Measurements from ENCODE around the gene TRIM28. TPM values are rescaled to one million over a fixed set of nuclear protein-coding genes. Genes with fewer than 3 reads are reported as not detected.

The TRIM28 gene
- total and polyA plus RNA-seq, 4 experiments from 2014 or later = 19.4 to 348 (median 206) TPM

DNA sequence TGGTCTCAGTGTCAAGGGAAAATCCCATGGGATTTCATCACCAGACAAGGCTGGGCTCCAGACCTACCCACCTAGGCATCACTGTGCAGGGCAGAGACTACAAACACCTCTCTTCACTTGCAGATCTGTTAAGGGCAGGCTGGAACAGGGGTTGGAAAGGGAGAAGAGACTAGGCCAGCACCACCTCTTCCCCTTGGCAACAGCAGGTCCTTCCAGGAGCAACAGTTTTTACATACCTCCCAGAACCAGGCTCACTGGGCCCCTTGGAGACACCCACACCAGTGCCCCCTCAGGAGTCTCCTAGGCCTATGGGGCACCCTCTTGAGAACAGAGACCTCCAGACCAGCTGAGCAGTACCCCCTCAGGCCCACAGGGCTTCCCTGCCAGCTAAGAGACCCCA lies 17.1 kb downstream of the TRIM28 start:
- DNase-seq = no peak
- CTCF ChIA-PET (ENCODE audit: partially characterized antibody) = no interaction called here
- Mint-ChIP-seq H3K9me3 (peaks cover 0 to 2% (median 0%) of the 10 kb centered on the region in 8 donors), H3K4me1 (peaks cover 22 to 85% (median 51%) of the 10 kb centered on the region in 4 donors), H3K27ac (peak overlapping the region in 5 of 7 donors; percentile 43 to 99 (median 97)), H3K4me3 (peak overlapping the region in 7 of 8 donors; percentile 87 to 97 (median 91)), H3K27me3 (no peaks in the 10 kb centered on the region), H3K36me3 (peaks cover 6 to 20% of the 10 kb centered on the region in 2 donors)
- intact Hi-C loops (cut with micrococcal nuclease) = no loop called here
- Histone ChIP-seq H3K4me1 (ENCODE audit: insufficient read depth, low read length) (peaks cover 69% of the 10 kb centered on the region), H3K4me3 (ENCODE audit: low read length in 2 of 2) (no peak overlapping the region), H3K27me3 (ENCODE audit: insufficient read depth, low read length) (no peaks in the 10 kb centered on the region), H3K27ac (ENCODE audit: low read depth, low read length) (no peak overlapping the region), H3K36me3 (ENCODE audit: insufficient read depth, low read length) (peaks cover 8% of the 10 kb centered on the region), H3K9me3 (ENCODE audit: control insufficient read depth in 1 of 2, low read length in 2 of 2) (no peaks in the 10 kb centered on the region)
- POLR2A ChIA-PET (ENCODE audit: partially characterized antibody) = interaction anchor here (1.4 to 7.3 kb wide), 6 partner anchors 9 to 41 kb away, joined by 3 to 104 read pairs (median 24); partner anchors contain the start of genes MZF1, TRIM28 and ZBTB45

DNA sequence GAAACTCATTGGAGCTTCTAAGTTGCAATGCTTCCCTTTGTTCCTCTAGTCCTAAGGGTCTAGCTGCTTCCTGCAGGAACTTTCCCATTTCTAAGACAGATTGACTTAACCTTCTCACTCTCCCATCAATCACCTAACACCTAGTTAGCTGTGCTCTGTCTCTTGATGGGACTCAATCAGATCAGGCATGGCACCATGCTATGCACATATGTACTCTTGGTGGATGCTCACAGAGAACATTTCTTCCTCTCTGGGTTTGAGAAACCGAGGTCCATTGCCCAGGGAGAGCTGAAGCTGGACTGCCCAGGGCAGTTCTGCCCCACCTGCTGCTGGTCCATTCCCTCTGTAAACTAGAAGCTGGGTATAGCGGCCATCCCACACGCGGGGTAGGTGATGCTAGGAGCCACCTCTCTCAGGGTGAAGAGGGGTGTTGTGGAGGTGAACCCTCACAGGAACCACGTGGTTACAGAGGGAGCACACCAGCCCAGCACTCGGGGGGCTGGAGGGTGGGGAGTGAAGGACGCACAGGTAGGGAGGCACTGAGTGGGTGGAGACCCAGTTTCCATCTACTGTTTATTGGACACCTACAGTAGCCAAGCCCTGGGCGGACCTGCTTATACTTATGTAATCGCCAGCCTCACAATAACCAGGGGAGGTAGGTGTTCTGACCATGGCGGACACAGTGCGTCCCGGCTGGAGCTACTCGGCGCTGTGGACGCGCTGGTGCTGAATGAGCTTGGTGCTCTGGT lies 17.7 kb downstream of the TRIM28 start:
- H3K9me3 ChIP-seq (ENCODE audit: control insufficient read depth in 1 of 2, low read length in 2 of 2) = no peaks in the 10 kb centered on the region
- intact Hi-C loops (cut with micrococcal nuclease) = no loop called here
- CTCF ChIA-PET (ENCODE audit: partially characterized antibody) = interaction anchor here (1.3 to 3.1 kb wide), 2 partner anchors 20 to 42 kb away, joined by 4 to 12 read pairs; partner anchors contain the start of gene ZBTB45
- peaks cover 2% of the 10 kb centered on the region for H3K36me3 ChIP-seq (ENCODE audit: insufficient read depth, low read length)
- H3K9me3 Mint-ChIP-seq = peaks cover 0 to 2% (median 0%) of the 10 kb centered on the region in 8 donors
- no peaks in the 10 kb centered on the region for H3K27me3 Mint-ChIP-seq
- peaks cover 62% of the 10 kb centered on the region for H3K4me1 ChIP-seq (ENCODE audit: insufficient read depth, low read length)
- H3K27ac ChIP-seq (ENCODE audit: low read depth, low read length) = peak overlapping the region; percentile 46
- H3K27ac Mint-ChIP-seq = peak overlapping the region; percentile 43 to 97 (median 76)
- peaks cover under 1 to 15% of the 10 kb centered on the region in 2 donors for H3K36me3 Mint-ChIP-seq
- peak overlapping the region in 1 of 2 donors; percentile 55 for H3K4me3 ChIP-seq (ENCODE audit: low read length in 2 of 2)
- H3K27me3 ChIP-seq (ENCODE audit: insufficient read depth, low read length) = no peaks in the 10 kb centered on the region
- POLR2A ChIA-PET (ENCODE audit: partially characterized antibody) = interaction anchor here (0.6 to 7.3 kb wide), 9 partner anchors 10 to 816 kb away, joined by 3 to 104 read pairs (median 15); partner anchors contain the start of genes MZF1, TRIM28 and ZBTB45
- peaks cover 18 to 79% (median 47%) of the 10 kb centered on the region in 4 donors for H3K4me1 Mint-ChIP-seq
- peak in 1 of 5 donors; percentile 34 for DNase-seq
- peak overlapping the region; percentile 86 to 92 (median 89) for H3K4me3 Mint-ChIP-seq

DNA sequence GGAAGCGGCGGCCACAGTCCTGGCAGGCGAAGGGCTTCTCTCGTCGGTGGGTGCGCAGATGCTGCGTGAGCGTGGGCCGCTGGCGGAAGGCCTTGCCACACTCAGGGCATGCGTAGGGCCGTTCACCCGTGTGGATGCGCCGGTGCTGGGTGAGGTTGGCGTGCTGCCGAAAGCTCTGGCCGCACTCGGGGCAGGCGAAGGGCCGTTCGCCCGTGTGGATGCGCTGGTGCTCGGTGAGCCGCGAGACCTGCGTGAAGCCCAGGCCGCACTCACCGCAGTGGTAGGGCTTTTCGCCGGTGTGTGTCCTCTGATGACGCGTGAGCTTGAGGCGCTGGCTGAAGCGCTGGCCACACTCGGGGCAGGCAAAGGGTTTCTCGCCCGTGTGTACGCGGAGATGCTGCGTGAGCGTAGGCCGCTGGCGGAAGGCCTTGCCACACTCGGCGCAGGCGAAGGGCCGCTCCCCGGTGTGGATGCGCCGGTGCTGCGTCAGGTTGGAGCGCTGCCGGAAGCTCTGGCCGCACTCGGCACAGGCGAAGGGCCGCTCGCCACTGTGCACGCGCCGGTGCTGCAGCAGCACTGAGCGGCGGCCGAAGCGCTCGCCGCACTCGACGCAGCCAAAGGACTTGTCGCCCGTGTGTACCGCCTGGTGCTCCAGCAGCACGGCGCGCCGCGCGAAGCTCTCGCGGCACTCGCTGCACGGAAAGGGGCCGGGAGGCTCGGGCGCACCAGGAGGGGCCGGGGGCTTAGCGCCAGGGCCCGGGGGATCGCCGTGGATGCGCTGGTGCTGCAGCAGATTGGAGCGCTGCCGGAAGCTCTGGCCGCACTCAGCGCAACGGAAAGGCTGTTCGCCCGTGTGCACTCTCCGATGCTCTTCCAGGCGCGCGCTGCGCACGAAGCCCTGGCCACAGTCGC lies 18.5 kb downstream of the TRIM28 start:
- DNase-seq = peak; percentile 35 to 39 (median 37)
- H3K9me3 ChIP-seq (ENCODE audit: control insufficient read depth in 1 of 2, low read length in 2 of 2) = no peaks in the 10 kb centered on the region
- peak overlapping the region; percentile 13 to 97 (median 84) for H3K27ac Mint-ChIP-seq
- intact Hi-C loops (cut with micrococcal nuclease) = no loop called here
- ChIA-PET CTCF (ENCODE audit: partially characterized antibody) (interaction anchor here (1.3 to 3.1 kb wide), 2 partner anchors 19 to 43 kb away, joined by 4 to 12 read pairs; partner anchors contain the start of gene ZBTB45), POLR2A (ENCODE audit: partially characterized antibody) (interaction anchor here (0.6 to 7.3 kb wide), 13 partner anchors 8 to 816 kb away, joined by 3 to 104 read pairs (median 3); partner anchors contain the start of genes CHMP2A, MZF1, TRIM28 and ZBTB45)
- H3K4me1 ChIP-seq (ENCODE audit: insufficient read depth, low read length) = peaks cover 54% of the 10 kb centered on the region
- peaks cover 0 to 14% of the 10 kb centered on the region in 2 donors for H3K36me3 Mint-ChIP-seq
- H3K27me3 ChIP-seq (ENCODE audit: insufficient read depth, low read length) = no peaks in the 10 kb centered on the region
- H3K4me3 Mint-ChIP-seq = peak overlapping the region; percentile 86 to 92 (median 89)
- no peaks in the 10 kb centered on the region for H3K36me3 ChIP-seq (ENCODE audit: insufficient read depth, low read length)
- H3K4me3 ChIP-seq (ENCODE audit: low read length in 2 of 2) = peak overlapping the region; percentile 34 to 55
- peaks cover 0 to 2% (median 0%) of the 10 kb centered on the region in 8 donors for H3K9me3 Mint-ChIP-seq
- H3K27ac ChIP-seq (ENCODE audit: low read depth, low read length) = peak overlapping the region; percentile 46
- H3K4me1 Mint-ChIP-seq = peaks cover 13 to 70% (median 41%) of the 10 kb centered on the region in 4 donors
- H3K27me3 Mint-ChIP-seq = no peaks in the 10 kb centered on the region

DNA sequence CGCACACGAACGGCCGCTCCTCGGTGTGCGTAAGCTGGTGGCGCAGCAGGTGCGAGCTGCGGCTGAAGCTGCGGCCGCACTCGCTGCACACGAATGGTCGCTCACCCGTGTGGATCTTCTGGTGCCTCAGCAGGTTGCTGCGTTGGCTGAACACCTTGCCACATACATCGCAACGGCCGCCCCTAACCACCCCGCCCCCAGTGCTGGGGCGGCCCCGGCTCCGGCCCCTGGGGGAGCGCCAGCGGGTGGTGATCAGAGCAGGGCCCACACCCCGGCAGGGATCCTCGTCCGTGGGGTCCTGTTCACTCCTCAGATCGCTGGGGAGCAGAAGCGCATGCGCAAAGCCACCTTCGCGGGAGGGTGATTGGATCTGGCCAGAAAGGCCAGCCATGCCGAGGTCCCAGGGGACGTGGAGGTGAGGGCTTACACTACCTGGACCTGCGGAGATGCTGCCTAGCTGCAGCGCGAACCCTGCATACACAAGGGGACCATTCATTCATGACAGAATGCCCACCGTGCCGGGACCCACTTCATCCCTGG lies 19.2 kb downstream of the TRIM28 start:
- Histone ChIP-seq H3K36me3 (ENCODE audit: insufficient read depth, low read length) (no peaks in the 10 kb centered on the region), H3K4me3 (ENCODE audit: low read length in 2 of 2) (peak overlapping the region in 1 of 2 donors; percentile 55), H3K27me3 (ENCODE audit: insufficient read depth, low read length) (no peaks in the 10 kb centered on the region), H3K4me1 (ENCODE audit: insufficient read depth, low read length) (peaks cover 47% of the 10 kb centered on the region), H3K9me3 (ENCODE audit: control insufficient read depth in 1 of 2, low read length in 2 of 2) (no peaks in the 10 kb centered on the region), H3K27ac (ENCODE audit: low read depth, low read length) (peak overlapping the region; percentile 46)
- CTCF ChIA-PET (ENCODE audit: partially characterized antibody) = interaction anchor here (1.3 to 3.1 kb wide), 2 partner anchors 19 to 43 kb away, joined by 4 to 12 read pairs; partner anchors contain the start of gene ZBTB45
- Mint-ChIP-seq H3K27me3 (no peaks in the 10 kb centered on the region), H3K9me3 (peaks cover 0 to 2% (median 0%) of the 10 kb centered on the region in 8 donors), H3K4me1 (peaks cover 8 to 63% (median 37%) of the 10 kb centered on the region in 4 donors), H3K4me3 (peak overlapping the region; percentile 86 to 92 (median 89)), H3K36me3 (peaks cover 0 to 9% of the 10 kb centered on the region in 2 donors), H3K27ac (peak overlapping the region in 4 of 7 donors; percentile 66 to 97 (median 86))
- peak in 2 of 5 donors; percentile 22 to 46 for DNase-seq
- POLR2A ChIA-PET (ENCODE audit: partially characterized antibody) = interaction anchor here (0.6 to 7.3 kb wide), 10 partner anchors 9 to 284 kb away, joined by 3 to 104 read pairs (median 10); partner anchors contain the start of genes CHMP2A, MZF1, TRIM28 and ZBTB45
- intact Hi-C loops (cut with micrococcal nuclease) = no loop called here

DNA sequence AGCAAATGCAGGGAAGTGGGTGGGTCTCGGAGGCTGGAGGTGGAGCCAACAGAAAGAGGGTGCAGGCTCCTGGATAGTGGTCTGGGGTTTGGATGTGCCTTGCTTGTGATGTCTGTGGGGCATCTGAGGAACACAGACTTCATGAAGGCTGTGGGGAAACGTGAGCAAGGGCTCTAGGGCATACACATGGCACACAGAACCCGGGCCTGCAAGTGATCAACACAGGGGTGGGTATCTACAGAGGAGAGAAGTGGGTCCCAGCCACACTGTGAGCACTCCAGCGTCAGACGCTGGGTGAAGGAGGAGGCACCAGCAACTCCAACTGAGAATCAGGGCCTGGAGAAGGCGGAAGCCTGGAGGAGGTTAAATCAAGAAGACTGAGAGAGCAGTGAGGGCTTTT lies 20.0 kb downstream of the TRIM28 start:
- no peaks in the 10 kb centered on the region for H3K27me3 Mint-ChIP-seq
- intact Hi-C loops (cut with micrococcal nuclease) = no loop called here
- H3K4me1 ChIP-seq (ENCODE audit: insufficient read depth, low read length) = peaks cover 47% of the 10 kb centered on the region
- ChIA-PET CTCF (ENCODE audit: partially characterized antibody) (interaction anchor here (3.1 kb wide), 1 partner anchor 44 kb away, joined by 12 read pairs; the partner anchor contains the start of gene ZBTB45), POLR2A (ENCODE audit: partially characterized antibody) (interaction anchor here (1.6 to 5.2 kb wide), 4 partner anchors 8 to 44 kb away, joined by 5 to 45 read pairs (median 34); partner anchors contain the start of genes CHMP2A, MZF1, TRIM28 and ZBTB45)
- peak overlapping the region; percentile 60 to 91 (median 86) for H3K4me3 Mint-ChIP-seq
- H3K36me3 ChIP-seq (ENCODE audit: insufficient read depth, low read length) = no peaks in the 10 kb centered on the region
- H3K4me1 Mint-ChIP-seq = peaks cover 8 to 57% (median 37%) of the 10 kb centered on the region in 4 donors
- H3K27me3 ChIP-seq (ENCODE audit: insufficient read depth, low read length) = no peaks in the 10 kb centered on the region
- no peaks in the 10 kb centered on the region for H3K9me3 ChIP-seq (ENCODE audit: control insufficient read depth in 1 of 2, low read length in 2 of 2)
- peaks cover 0 to 11% of the 10 kb centered on the region in 2 donors for H3K36me3 Mint-ChIP-seq
- H3K9me3 Mint-ChIP-seq = peaks cover 0 to under 1% (median 0%) of the 10 kb centered on the region in 8 donors
- no peak overlapping the region for H3K4me3 ChIP-seq (ENCODE audit: low read length in 2 of 2)
- DNase-seq = no peak
- peak overlapping the region in 6 of 7 donors; percentile 42 to 97 (median 81) for H3K27ac Mint-ChIP-seq
- H3K27ac ChIP-seq (ENCODE audit: low read depth, low read length) = no peak overlapping the region

DNA sequence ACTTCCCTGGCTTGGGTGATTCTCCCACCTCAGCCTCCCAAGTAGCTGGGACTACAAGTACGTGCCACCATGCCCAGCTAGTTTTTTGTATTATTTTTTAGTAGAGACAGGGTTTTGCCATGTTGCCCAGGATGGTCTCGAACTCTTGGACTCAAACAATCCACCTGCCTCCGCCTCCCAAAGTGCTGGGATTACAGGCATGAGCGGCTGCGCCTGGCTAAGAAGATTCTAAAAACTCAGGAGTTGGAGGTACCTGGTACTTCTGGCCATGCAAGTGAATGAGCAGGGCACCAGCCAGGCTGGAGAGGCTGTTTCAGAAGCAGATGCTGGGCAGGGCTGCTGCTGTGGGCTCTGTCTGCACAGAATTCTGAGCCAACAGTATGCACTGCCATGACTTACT lies 23.1 kb downstream of the TRIM28 start:
- Mint-ChIP-seq H3K27ac (no peak overlapping the region), H3K36me3 (peaks cover 0 to 9% of the 10 kb centered on the region in 2 donors), H3K4me1 (peaks cover 10 to 30% (median 21%) of the 10 kb centered on the region in 4 donors), H3K9me3 (no peaks in the 10 kb centered on the region), H3K4me3 (no peak overlapping the region), H3K27me3 (no peaks in the 10 kb centered on the region)
- CTCF ChIA-PET (ENCODE audit: partially characterized antibody) = interaction anchor here (1.7 kb wide), 1 partner anchor 47 kb away, joined by 6 read pairs; the partner anchor contains the start of gene ZBTB45
- Histone ChIP-seq H3K4me1 (ENCODE audit: insufficient read depth, low read length) (peaks cover 24% of the 10 kb centered on the region), H3K27ac (ENCODE audit: low read depth, low read length) (no peak overlapping the region), H3K27me3 (ENCODE audit: insufficient read depth, low read length) (no peaks in the 10 kb centered on the region), H3K4me3 (ENCODE audit: low read length in 2 of 2) (no peak overlapping the region), H3K36me3 (ENCODE audit: insufficient read depth, low read length) (no peaks in the 10 kb centered on the region), H3K9me3 (ENCODE audit: control insufficient read depth in 1 of 2, low read length in 2 of 2) (no peaks in the 10 kb centered on the region)
- POLR2A ChIA-PET (ENCODE audit: partially characterized antibody) = interaction anchor here (0.7 to 1.9 kb wide), 3 partner anchors 12 to 53 kb away, joined by 3 to 6 read pairs (median 3); partner anchors contain the start of gene CHMP2A
- peak in 1 of 5 donors; percentile 30 for DNase-seq
- intact Hi-C loops (cut with micrococcal nuclease) = no loop called here
